Activated naive CD4-positive, alpha-beta T cell treated with anti-CD3 and anti-CD28 coated beads, Interleukin-2, amount 10 ng/mL, durations not matched to agents 7 days and 5 days (primary cell): ENCODE results near the gene OLFM2.
A peak's percentile ranks its signal among the peaks of the same experiment; 100 is the strongest.
"Not testable (repeated sequence)": the region's sequence is repeated elsewhere in the genome, so short reads cannot be mapped to it uniquely, and the experiment has no call there.

Source experiments
- CTCF ChIA-PET: fragments of 350-600 bp; sonication (Branson Sonifier 250); formaldehyde crosslinking; loops from one replicate; lab custom pipeline; 2021; ENCODE audit warnings: antibody characterized with exemption; lab: Charles Lee
- DNase-seq: peaks from one replicate; pipeline ENCODE4 v3.0.0-alpha.2; 2020
- H3K27ac Mint-ChIP-seq: one replicate; pipeline ENCODE4 v1.8.0; 2021; ENCODE audit warnings: mild to moderate bottlenecking, moderate library complexity, mixed read lengths
- H3K27me3 Mint-ChIP-seq: one replicate; pipeline ENCODE4 v1.8.0; 2021; ENCODE audit warnings: mild to moderate bottlenecking, mixed read lengths
- H3K36me3 Mint-ChIP-seq: one replicate; pipeline ENCODE4 v1.8.0; 2021; ENCODE audit warnings: mixed read lengths
- H3K4me1 Mint-ChIP-seq: one replicate; pipeline ENCODE4 v1.8.0; 2021; ENCODE audit warnings: mixed read lengths
- H3K4me3 Mint-ChIP-seq: one replicate; pipeline ENCODE4 v1.8.0; 2021; ENCODE audit warnings: mild to moderate bottlenecking, moderate library complexity, mixed read lengths
- H3K9me3 Mint-ChIP-seq: one replicate; pipeline ENCODE4 v1.8.0; 2021; ENCODE audit warnings: mixed read lengths

OLFM2 gene

GRCh38 chr19:9856609-9857008 is 79.7 kb downstream of the OLFM2 start:
- Mint-ChIP-seq H3K9me3 (no peaks in the 10 kb centered on the region), H3K4me1 (peaks cover 58% of the 10 kb centered on the region), H3K27me3 (no peaks in the 10 kb centered on the region), H3K36me3 (peaks cover 30% of the 10 kb centered on the region), H3K4me3 (peak overlapping the region; percentile 47), H3K27ac (peak overlapping the region; percentile 93)
- no peak for DNase-seq
- CTCF ChIA-PET: interaction anchor here (0.6 to 1.5 kb wide), 2 partner anchors 9 to 30 kb away, joined by 3 to 4 read pairs; no protein-coding TSS in a partner anchor

DNA sequence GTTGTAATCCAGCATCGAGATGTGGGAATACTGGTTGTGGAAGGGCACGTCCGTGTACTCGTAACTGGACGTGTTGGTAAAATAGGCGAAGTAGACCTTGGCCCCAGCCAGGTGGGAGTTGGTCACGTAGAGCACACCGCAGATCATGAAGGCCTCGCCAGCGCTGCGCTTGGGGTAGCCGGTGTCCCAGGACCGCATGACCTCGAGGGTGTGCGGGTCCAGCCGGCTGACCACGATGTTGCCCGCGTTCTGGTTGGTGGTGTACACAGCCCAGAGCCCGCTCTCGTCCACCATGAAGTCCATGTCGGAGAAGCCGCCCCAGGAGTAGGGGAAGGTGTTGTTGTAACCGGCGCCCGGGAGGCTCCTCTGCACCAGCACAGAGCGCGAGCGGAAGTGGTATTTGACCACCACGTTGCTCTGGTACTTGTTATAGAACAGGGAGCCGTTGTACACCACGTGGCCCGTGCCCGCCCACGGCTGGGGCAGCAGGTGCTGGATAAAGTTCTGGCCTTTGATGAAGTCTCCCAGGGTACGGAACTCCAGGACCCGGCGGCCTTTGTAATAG is 82.0 kb downstream of the OLFM2 start:
- DNase-seq: no peak
- Mint-ChIP-seq H3K27me3 (no peaks in the 10 kb centered on the region), H3K4me1 (peaks cover 36% of the 10 kb centered on the region), H3K9me3 (no peaks in the 10 kb centered on the region), H3K36me3 (peaks cover 31% of the 10 kb centered on the region), H3K27ac (no peak overlapping the region), H3K4me3 (no peak overlapping the region)
- CTCF ChIA-PET: no interaction called here

GRCh38 chr19:9850235-9850959 is 85.9 kb downstream of the OLFM2 start:
- Mint-ChIP-seq H3K27me3 (no peaks in the 10 kb centered on the region), H3K4me3 (no peak overlapping the region), H3K27ac (no peak overlapping the region), H3K4me1 (peaks cover 15% of the 10 kb centered on the region), H3K9me3 (no peaks in the 10 kb centered on the region), H3K36me3 (peaks cover 26% of the 10 kb centered on the region)
- CTCF ChIA-PET: no interaction called here
- no peak for DNase-seq

DNA sequence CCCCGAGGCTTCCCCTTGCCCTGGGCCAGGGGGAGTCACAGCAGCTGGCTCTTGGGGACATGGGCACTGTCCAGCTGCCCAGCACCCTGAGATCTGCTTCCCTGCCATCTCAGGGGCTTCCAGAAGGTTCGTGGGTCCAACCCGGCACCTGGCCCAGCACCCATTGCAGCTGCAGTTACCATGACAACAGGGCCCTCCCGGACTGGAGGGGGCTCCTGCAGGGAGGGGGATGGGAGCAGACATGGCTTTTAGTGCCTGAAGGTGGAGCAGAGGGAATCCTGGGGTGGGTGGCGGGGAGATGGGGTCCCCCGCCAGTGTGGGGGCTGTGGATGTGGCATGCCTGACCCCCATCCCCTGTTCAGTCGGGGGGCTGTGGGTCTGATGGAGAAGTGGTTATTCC is 86.5 kb downstream of the OLFM2 start:
- H3K27me3 Mint-ChIP-seq: no peaks in the 10 kb centered on the region
- peaks cover 30% of the 10 kb centered on the region for H3K36me3 Mint-ChIP-seq
- no peaks in the 10 kb centered on the region for H3K9me3 Mint-ChIP-seq
- CTCF ChIA-PET: no interaction called here
- DNase-seq: no peak
- peaks cover 15% of the 10 kb centered on the region for H3K4me1 Mint-ChIP-seq
- no peak overlapping the region for H3K27ac Mint-ChIP-seq
- no peak overlapping the region for H3K4me3 Mint-ChIP-seq

GRCh38 chr19:9848762-9849161 is 87.6 kb downstream of the OLFM2 start:
- no peak overlapping the region for H3K4me3 Mint-ChIP-seq
- H3K9me3 Mint-ChIP-seq: no peaks in the 10 kb centered on the region
- H3K36me3 Mint-ChIP-seq: peaks cover 30% of the 10 kb centered on the region
- no peaks in the 10 kb centered on the region for H3K27me3 Mint-ChIP-seq
- peaks cover 13% of the 10 kb centered on the region for H3K4me1 Mint-ChIP-seq
- no peak overlapping the region for H3K27ac Mint-ChIP-seq
- CTCF ChIA-PET: no interaction called here
- no peak for DNase-seq

DNA sequence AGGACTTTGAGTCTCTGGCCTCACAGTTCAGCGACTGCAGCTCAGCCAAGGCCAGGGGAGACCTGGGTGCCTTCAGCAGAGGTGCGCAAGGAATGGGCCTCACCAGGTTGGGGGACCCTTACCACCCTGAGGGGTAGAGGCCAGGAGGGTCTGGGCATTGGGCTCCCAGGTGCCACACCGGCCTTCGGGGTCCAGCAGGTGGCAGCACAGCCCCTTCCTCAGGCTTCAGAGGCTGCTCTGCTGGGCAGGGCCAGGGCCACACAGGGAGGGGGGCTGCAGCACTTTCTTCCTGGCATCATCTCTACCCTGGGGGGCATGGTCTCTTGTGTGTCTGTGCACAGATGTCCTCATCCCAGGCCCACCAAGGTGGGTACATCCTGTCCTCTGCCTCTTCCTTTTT is 88.3 kb downstream of the OLFM2 start:
- no peaks in the 10 kb centered on the region for H3K27me3 Mint-ChIP-seq
- H3K27ac Mint-ChIP-seq: no peak overlapping the region
- H3K36me3 Mint-ChIP-seq: peaks cover 36% of the 10 kb centered on the region
- H3K9me3 Mint-ChIP-seq: no peaks in the 10 kb centered on the region
- peaks cover 12% of the 10 kb centered on the region for H3K4me1 Mint-ChIP-seq
- CTCF ChIA-PET: no interaction called here
- H3K4me3 Mint-ChIP-seq: no peak overlapping the region
- DNase-seq: peak; percentile 63

- Mint-ChIP-seq H3K27me3 (no peaks in the 10 kb centered on the region), H3K4me1 (peaks cover 12% of the 10 kb centered on the region), H3K36me3 (peaks cover 38% of the 10 kb centered on the region), H3K9me3 (no peaks in the 10 kb centered on the region), H3K4me3 (no peak overlapping the region), H3K27ac (peak overlapping the region; percentile 73)
- DNase-seq: peak; percentile 60
- CTCF ChIA-PET: interaction anchor here (0.6 to 0.8 kb wide), 2 partner anchors 10 to 261 kb away, joined by 4 read pairs; no protein-coding TSS in a partner anchor
These were observed 89.1 kb downstream of the OLFM2 start for GRCh38 chr19:9847087-9847671.

DNA sequence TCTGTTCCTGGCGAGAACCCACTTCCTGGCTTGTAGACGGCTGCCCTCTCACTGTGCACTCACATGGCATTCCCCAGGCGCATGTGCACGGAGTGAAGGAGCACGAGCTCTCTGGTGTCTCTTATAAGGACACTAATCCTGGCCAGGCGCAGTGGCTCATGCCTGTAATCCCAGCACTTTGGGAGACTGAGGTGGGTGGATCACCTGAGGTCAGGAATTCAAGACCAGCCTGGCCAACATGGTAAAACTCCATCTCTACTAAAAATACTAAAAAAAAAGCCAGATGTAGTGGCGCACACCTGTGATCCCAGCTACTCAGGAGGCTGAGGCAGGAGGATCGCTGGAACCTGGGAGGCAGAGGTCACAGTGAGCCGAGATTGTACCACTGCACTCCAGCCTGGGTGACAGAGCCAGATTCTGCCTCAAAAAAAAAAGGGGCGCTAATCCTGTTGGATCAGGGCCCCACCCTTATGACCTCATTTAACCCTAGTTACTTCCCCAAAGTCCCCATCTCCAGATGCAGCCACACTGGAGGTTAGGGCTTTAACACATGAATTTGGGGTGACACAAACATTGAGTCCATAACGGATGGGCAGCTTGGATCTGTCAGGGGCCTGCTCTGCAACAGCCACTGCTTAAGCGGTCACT is 92.6 kb downstream of the OLFM2 start:
- H3K4me1 Mint-ChIP-seq: peaks cover 15% of the 10 kb centered on the region
- H3K4me3 Mint-ChIP-seq, H3K27me3 Mint-ChIP-seq, H3K9me3 Mint-ChIP-seq, H3K27ac Mint-ChIP-seq, DNase-seq: not testable (repeated sequence)
- CTCF ChIA-PET: interaction anchor here (0.7 kb wide), 1 partner anchor 9 kb away, joined by 3 read pairs; no protein-coding TSS in a partner anchor
- peaks cover 63% of the 10 kb centered on the region for H3K36me3 Mint-ChIP-seq

- Mint-ChIP-seq H3K27ac (no peak overlapping the region), H3K4me3 (no peak overlapping the region), H3K36me3 (peaks cover 67% of the 10 kb centered on the region), H3K27me3 (no peaks in the 10 kb centered on the region), H3K4me1 (peaks cover 14% of the 10 kb centered on the region), H3K9me3 (no peaks in the 10 kb centered on the region)
- no peak for DNase-seq
- CTCF ChIA-PET: no interaction called here
These were observed 93.3 kb downstream of the OLFM2 start for GRCh38 chr19:9842834-9843625.

DNA sequence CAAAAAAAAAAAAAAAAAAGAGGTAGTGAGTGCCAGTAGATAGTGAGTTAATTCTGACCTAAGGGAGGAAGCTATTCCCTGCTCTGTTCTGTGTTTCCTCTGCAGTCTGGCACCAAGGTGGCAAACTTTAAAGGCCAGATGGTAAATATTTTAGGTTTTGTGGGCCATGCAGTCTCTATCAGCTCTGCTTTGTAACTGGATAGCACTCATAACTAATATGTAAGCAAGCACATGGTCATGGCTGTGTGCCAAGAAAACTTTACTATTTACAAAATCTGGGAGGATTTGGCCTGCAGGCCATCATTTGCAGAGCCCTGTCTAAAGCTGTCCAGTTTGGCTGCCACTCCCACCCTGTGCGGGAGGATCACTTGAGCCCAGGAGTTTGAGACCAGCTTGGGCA is 96.9 kb downstream of the OLFM2 start:
- CTCF ChIA-PET: no interaction called here
- Mint-ChIP-seq H3K9me3 (no peaks in the 10 kb centered on the region), H3K27me3 (no peaks in the 10 kb centered on the region), H3K4me1 (peaks cover 24% of the 10 kb centered on the region), H3K36me3 (peaks cover 54% of the 10 kb centered on the region), H3K4me3 (no peak overlapping the region), H3K27ac (no peak overlapping the region)
- no peak for DNase-seq

GRCh38 chr19:9838324-9838723 is 98.0 kb downstream of the OLFM2 start:
- H3K36me3 Mint-ChIP-seq: peaks cover 44% of the 10 kb centered on the region
- peaks cover 29% of the 10 kb centered on the region for H3K4me1 Mint-ChIP-seq
- H3K9me3 Mint-ChIP-seq: no peaks in the 10 kb centered on the region
- CTCF ChIA-PET: no interaction called here
- no peaks in the 10 kb centered on the region for H3K27me3 Mint-ChIP-seq
- H3K4me3 Mint-ChIP-seq: no peak overlapping the region
- no peak overlapping the region for H3K27ac Mint-ChIP-seq
- DNase-seq: no peak

DNA sequence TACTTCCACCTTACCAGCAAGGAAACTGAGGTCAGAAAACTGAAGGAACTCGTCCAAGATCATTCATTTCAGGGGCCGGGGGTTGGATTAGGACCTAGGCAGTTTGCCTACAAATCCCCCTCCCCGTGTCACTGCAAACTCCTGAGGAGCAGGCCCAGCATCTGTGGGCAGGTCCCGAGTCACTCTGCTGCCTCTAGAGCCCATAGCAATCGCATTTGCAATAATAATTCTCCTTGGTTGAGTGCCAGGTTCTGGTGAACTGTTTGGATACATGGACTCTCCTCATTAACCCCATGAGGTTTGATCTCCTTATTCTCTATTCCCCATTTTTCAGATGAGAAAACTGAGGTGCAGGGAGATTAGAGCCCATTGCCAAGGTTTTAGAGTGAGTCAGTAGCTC is 100.3 kb downstream of the OLFM2 start:
- H3K27me3 Mint-ChIP-seq: no peaks in the 10 kb centered on the region
- peaks cover 28% of the 10 kb centered on the region for H3K36me3 Mint-ChIP-seq
- CTCF ChIA-PET: no interaction called here
- H3K9me3 Mint-ChIP-seq: no peaks in the 10 kb centered on the region
- peak overlapping the region; percentile 76 for H3K27ac Mint-ChIP-seq
- H3K4me3 Mint-ChIP-seq: peak overlapping the region; percentile 92
- no peak for DNase-seq
- H3K4me1 Mint-ChIP-seq: peaks cover 29% of the 10 kb centered on the region

DNA sequence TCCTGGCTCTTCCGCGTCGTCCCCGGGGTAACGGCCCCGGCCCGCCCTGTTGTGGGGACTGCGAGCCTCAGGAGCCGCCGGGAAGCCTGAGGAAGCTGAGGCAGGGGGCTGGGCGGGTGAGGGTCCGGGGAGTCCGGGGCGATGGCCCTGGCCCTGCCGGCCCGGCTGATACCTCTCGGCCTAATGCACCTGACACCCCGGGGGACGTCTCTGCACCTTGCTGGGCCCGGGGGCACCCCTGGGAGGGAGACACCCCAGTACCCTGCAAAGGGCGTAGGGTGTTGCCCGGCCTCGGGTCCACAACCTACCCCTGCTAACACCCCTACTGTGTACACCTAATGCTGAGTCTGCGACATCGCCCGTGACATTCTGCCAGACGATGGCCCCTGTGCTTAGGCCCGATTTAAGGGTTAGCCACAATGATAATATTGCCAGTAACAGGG is 100.8 kb downstream of the OLFM2 start:
- no peak for DNase-seq
- Mint-ChIP-seq H3K4me1 (peaks cover 29% of the 10 kb centered on the region), H3K27ac (peak overlapping the region; percentile 76), H3K9me3 (no peaks in the 10 kb centered on the region), H3K27me3 (no peaks in the 10 kb centered on the region), H3K36me3 (peaks cover 26% of the 10 kb centered on the region), H3K4me3 (peak overlapping the region; percentile 92)
- CTCF ChIA-PET: interaction anchor here (0.6 to 1.2 kb wide), 2 partner anchors 22 to 85 kb away, joined by 3 read pairs; no protein-coding TSS in a partner anchor
